CD4-positive, alpha-beta T cell treated with Interferon gamma for 1 hour (primary cell): ENCODE data around the gene PEF1.

Experiments used
- DNase-seq: peaks from one replicate; pipeline ENCODE4 v3.0.0-alpha.2; 2020

The PEF1 gene

GRCh38 chr1:31652891-31653499 is 8.3 kb upstream of the PEF1 start:
- DNase-seq, result no peak

- DNase-seq, result no peak
Observed at GRCh38 chr1:31651766-31652165, 7.1 kb upstream of the PEF1 start.

- DNase-seq, result no peak
Observed at GRCh38 chr1:31651089-31651420, 6.4 kb upstream of the PEF1 start.

GRCh38 chr1:31650161-31651088 is 5.7 kb upstream of the PEF1 start:
- no peak for DNase-seq

GRCh38 chr1:31648641-31649357 is 4.1 kb upstream of the PEF1 start:
- no peak for DNase-seq

GRCh38 chr1:31648190-31648589 is 3.5 kb upstream of the PEF1 start:
- no peak for DNase-seq

- DNase-seq, result no peak
Observed at GRCh38 chr1:31647106-31647505, 2.4 kb upstream of the PEF1 start.

- DNase-seq, result no peak
Observed at GRCh38 chr1:31646259-31646960, 1.7 kb upstream of the PEF1 start.

GRCh38 chr1:31645274-31645568 is 545 bp upstream of the PEF1 start:
- no peak for DNase-seq

- DNase-seq, result no peak
Observed at GRCh38 chr1:31643976-31644559, 608 bp downstream of the PEF1 start.

- DNase-seq, result no peak
Observed at GRCh38 chr1:31642897-31643296, 1.8 kb downstream of the PEF1 start.

GRCh38 chr1:31642366-31642765 is 2.3 kb downstream of the PEF1 start:
- no peak for DNase-seq

- DNase-seq, result no peak
Observed at GRCh38 chr1:31640964-31641363, 3.7 kb downstream of the PEF1 start.

GRCh38 chr1:31640179-31640578 is 4.5 kb downstream of the PEF1 start:
- no peak for DNase-seq

GRCh38 chr1:31639543-31639942 is 5.1 kb downstream of the PEF1 start:
- no peak for DNase-seq

GRCh38 chr1:31637915-31638673 is 6.6 kb downstream of the PEF1 start:
- no peak for DNase-seq

GRCh38 chr1:31633117-31633516 is 11.6 kb downstream of the PEF1 start:
- DNase-seq, result no peak

- no peak for DNase-seq
Observed at GRCh38 chr1:31632649-31633048, 12.0 kb downstream of the PEF1 start.

GRCh38 chr1:31628931-31629556 is 15.6 kb downstream of the PEF1 start:
- DNase-seq, result no peak

- DNase-seq, result no peak
Observed at GRCh38 chr1:31627930-31628559, 16.6 kb downstream of the PEF1 start.

- no peak for DNase-seq
Observed at GRCh38 chr1:31627301-31627929, 17.3 kb downstream of the PEF1 start.
